Lower leg skin (tissue), 4 donors: ENCODE results near the gene RNF225. TPM values are rescaled to one million over a fixed set of nuclear protein-coding genes. Genes with fewer than 3 reads are reported as not detected.
"Not testable (repeated sequence)": the region's sequence is repeated elsewhere in the genome, so short reads cannot be mapped to it uniquely, and the experiment has no call there.

ENCODE experiments used
- DNase-seq, 2 donors: peaks; one replicate each; pipeline ENCODE4 v3.0.0-alpha.2; 2019; ENCODE audit warnings: low spot score in 2 of 2
- H3K4me3 ChIP-seq: fragments of 200-600 bp; sonication (generic); 2 replicates; pipeline ENCODE4 v1.5.1; 2017; ENCODE audit warnings: mild to moderate bottlenecking, low read depth; ENCODE audit not compliant: poor library complexity, severe bottlenecking
- CTCF ChIP-seq, 3 donors: fragments of 450-650 bp; IDR thresholded peaks; one replicate each; pipeline ENCODE4 v1.5.1; 2016; ENCODE audit warnings: antibody characterized with exemption in 3 of 3, mild to moderate bottlenecking in 3 of 3, moderate library complexity in 2 of 3
- POLR2A ChIP-seq, 2 donors: fragments of 450-650 bp; IDR thresholded peaks; one replicate each; pipeline ENCODE4 v1.6.1; 2016 to 2017; ENCODE audit warnings: antibody characterized with exemption in 2 of 2, mild to moderate bottlenecking in 1 of 2, moderate library complexity in 1 of 2
- WGBS, 2 donors: methylation state at CpG; one replicate each; pipeline ENCODE4 v1.1.5; 2018; 5-methylcytosine and 5-hydroxymethylcytosine counted together
- intact Hi-C: fragments of 100-400 bp; cut with DNase I; formaldehyde crosslinking; loops from one replicate; pipeline ENCODE4 v1.15.0; 2023; ENCODE audit warnings: low total_unique reads
- total RNA-seq, 4 donors: library from RNA; depleted of rRNA; stranded (reverse); fragments of >200 nt; gene quantifications; one replicate each; pipeline ENCODE4 v1.1.0, GENCODE V29; 2016

Gene RNF225
- total RNA-seq, 4 donors from 2014 or later: 30.4 to 62.7 (median 42.7) TPM

GRCh38 chr19:58400916-58401839, 5.7 kb downstream of the RNF225 start:
- peak; percentile 100 for DNase-seq
- no peak for TF ChIP-seq CTCF (IDR thresholded peaks at IDR 0.05)
- no peak for TF ChIP-seq POLR2A (IDR thresholded peaks at IDR 0.05)
- intact Hi-C loops: no loop called here
- WGBS, 2 donors: 3% methylated on average over 63 to 76 of the region's 80 CpGs
- H3K4me3 ChIP-seq: peak overlapping the region; percentile 32

- peak overlapping the region; percentile 23 for H3K4me3 ChIP-seq
- no peak for TF ChIP-seq POLR2A (IDR thresholded peaks at IDR 0.05)
- no peak for TF ChIP-seq CTCF (IDR thresholded peaks at IDR 0.05)
- intact Hi-C loops: no loop called here
- WGBS, 2 donors: 25 to 26% methylated on average over 23 of the region's 23 CpGs
- DNase-seq: no peak
These were observed 6.5 kb downstream of the RNF225 start for GRCh38 chr19:58401840-58402421.

- H3K4me3 ChIP-seq, intact Hi-C loops, DNase-seq: not testable (repeated sequence)
- WGBS, 2 donors: 60 to 70% methylated on average over 5 of the region's 5 CpGs
These were observed 8.5 kb downstream of the RNF225 start for GRCh38 chr19:58403920-58404478.

GRCh38 chr19:58406818-58407657, 11.6 kb downstream of the RNF225 start:
- no peak overlapping the region for H3K4me3 ChIP-seq
- TF ChIP-seq POLR2A (IDR thresholded peaks at IDR 0.05): no peak
- no peak for TF ChIP-seq CTCF (IDR thresholded peaks at IDR 0.05)
- 64 to 74% methylated on average over 10 of the region's 10 CpGs for WGBS, 2 donors
- intact Hi-C loops: no loop called here
- DNase-seq: no peak

- TF ChIP-seq POLR2A (IDR thresholded peaks at IDR 0.05) (no peak), CTCF (IDR thresholded peaks at IDR 0.05) (no peak)
- H3K4me3 ChIP-seq: peak overlapping the region; percentile 64
- intact Hi-C loops: no loop called here
- WGBS, 2 donors: 8% methylated on average over 22 of the region's 22 CpGs
- DNase-seq: no peak
These were observed 12.2 kb downstream of the RNF225 start for GRCh38 chr19:58407658-58408151.
